ENCODE data around the gene PSENEN. TPM values are rescaled to one million over a fixed set of nuclear protein-coding genes. Genes with fewer than 3 reads are reported as not detected.
A peak's percentile ranks its signal among the peaks of the same experiment; 100 is the strongest.

The PSENEN gene, protein sequence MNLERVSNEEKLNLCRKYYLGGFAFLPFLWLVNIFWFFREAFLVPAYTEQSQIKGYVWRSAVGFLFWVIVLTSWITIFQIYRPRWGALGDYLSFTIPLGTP
- total RNA-seq, result 49.6 and 63.7 TPM in 2 replicates

DNA sequence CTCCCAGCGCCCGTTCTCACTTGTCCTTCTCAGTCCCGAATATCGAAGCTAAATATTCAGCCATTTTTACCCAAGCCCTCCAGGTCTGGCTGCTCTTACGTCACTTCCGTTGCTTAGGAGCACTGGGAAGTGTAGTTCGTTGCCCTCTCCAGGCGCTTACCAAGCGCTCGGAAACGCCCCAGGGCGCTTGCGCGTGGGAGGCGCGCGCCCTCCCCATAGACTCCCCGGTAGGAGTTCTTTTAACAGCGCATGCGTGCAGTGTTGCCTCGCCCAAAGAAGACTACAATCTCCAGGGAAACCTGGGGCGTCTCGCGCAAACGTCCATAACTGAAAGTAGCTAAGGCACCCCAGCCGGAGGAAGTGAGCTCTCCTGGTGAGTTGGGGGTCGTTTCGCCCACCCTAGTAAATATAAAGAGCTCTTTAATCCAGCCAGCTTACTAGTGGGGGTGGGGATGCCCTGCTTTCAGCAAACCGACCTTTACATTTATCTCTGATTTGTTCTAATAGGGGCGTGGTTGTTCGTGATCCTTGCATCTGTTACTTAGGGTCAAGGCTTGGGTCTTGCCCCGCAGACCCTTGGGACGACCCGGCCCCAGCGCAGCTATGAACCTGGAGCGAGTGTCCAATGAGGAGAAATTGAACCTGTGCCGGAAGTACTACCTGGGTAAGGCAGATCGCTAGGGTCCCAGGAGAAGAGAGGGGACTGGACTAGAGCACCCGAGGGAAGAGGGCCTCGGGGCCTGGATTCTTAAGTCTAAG is at the start of gene PSENEN, which contains the start of gene U2AF1L4:
Gene PSENEN, plus strand, starts transcription at position 324 of the 759 bp plus-strand sequence. Its CDS starts 280 bp downstream, at position 604.
Gene U2AF1L4, minus strand, starts transcription at position 91 of the 759 bp plus-strand sequence. Its CDS starts 27 bp downstream, at position 64.
- peak within 1 kb of the TSS; percentile 91 for H3K4me3 ChIP-seq (ENCODE audit: low read depth, low read length)
- TF ChIP-seq, protein P1, sequence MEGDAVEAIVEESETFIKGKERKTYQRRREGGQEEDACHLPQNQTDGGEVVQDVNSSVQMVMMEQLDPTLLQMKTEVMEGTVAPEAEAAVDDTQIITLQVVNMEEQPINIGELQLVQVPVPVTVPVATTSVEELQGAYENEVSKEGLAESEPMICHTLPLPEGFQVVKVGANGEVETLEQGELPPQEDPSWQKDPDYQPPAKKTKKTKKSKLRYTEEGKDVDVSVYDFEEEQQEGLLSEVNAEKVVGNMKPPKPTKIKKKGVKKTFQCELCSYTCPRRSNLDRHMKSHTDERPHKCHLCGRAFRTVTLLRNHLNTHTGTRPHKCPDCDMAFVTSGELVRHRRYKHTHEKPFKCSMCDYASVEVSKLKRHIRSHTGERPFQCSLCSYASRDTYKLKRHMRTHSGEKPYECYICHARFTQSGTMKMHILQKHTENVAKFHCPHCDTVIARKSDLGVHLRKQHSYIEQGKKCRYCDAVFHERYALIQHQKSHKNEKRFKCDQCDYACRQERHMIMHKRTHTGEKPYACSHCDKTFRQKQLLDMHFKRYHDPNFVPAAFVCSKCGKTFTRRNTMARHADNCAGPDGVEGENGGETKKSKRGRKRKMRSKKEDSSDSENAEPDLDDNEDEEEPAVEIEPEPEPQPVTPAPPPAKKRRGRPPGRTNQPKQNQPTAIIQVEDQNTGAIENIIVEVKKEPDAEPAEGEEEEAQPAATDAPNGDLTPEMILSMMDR (conservative IDR thresholded peaks at IDR 0.05; ENCODE audit: low read depth, low read length), result no peak
- DNase-seq (ENCODE audit: low read depth), result peak; percentile 92

DNA sequence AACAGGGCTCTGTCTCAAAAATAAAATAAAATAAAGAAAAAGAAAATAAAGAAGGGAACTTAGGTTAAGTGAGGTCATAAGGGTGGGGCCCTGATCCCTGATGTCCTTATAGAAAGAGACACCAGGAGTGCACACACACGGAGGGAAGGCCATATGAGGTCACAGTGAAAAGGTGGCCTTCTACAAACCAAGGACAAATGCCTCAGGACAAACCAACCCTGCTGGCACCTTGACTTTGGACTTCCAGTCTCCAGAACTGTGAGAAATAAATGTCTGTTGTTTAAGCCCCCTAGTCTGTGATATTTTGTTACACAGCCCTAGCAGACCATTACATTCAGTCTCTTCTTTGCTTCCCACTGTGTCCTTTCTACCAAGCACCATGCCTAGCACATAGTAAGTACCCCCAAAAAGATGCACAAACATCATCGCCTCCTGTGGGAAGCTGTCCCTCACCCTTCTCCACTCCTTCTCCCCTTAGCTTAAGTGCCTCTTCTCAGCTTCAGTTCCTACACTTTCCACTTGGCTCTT is 49.5 kb upstream of the PSENEN start:
- TF ChIP-seq, protein P1 (conservative IDR thresholded peaks at IDR 0.05; ENCODE audit: low read depth, low read length), result no peak
- H3K4me3 ChIP-seq (ENCODE audit: low read depth, low read length), result no peak overlapping the region
- DNase-seq (ENCODE audit: low read depth), result no peak

DNA sequence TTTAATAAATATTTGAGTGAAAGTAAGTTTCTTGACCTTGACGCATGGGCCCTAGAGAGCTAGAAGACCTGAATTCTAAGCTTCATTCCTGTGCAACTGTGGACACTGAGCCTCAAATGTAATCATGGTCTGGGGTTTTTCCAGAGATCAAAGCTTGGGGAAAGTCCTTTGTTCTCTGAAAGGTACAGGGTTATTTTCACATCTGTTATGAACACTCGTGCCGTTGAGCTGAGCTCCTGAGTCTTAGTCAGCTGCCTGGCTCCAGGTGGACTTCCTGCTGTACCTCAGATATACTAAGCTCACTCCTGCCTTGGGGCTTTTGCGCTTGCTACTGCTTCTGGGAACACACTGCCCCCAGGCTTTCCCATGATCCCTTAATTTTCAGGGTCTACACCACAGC is 48.6 kb upstream of the PSENEN start:
- DNase-seq (ENCODE audit: low read depth), result no peak
- H3K4me3 ChIP-seq (ENCODE audit: low read depth, low read length), result no peak overlapping the region
- TF ChIP-seq, protein P1 (conservative IDR thresholded peaks at IDR 0.05; ENCODE audit: low read depth, low read length), result no peak

DNA sequence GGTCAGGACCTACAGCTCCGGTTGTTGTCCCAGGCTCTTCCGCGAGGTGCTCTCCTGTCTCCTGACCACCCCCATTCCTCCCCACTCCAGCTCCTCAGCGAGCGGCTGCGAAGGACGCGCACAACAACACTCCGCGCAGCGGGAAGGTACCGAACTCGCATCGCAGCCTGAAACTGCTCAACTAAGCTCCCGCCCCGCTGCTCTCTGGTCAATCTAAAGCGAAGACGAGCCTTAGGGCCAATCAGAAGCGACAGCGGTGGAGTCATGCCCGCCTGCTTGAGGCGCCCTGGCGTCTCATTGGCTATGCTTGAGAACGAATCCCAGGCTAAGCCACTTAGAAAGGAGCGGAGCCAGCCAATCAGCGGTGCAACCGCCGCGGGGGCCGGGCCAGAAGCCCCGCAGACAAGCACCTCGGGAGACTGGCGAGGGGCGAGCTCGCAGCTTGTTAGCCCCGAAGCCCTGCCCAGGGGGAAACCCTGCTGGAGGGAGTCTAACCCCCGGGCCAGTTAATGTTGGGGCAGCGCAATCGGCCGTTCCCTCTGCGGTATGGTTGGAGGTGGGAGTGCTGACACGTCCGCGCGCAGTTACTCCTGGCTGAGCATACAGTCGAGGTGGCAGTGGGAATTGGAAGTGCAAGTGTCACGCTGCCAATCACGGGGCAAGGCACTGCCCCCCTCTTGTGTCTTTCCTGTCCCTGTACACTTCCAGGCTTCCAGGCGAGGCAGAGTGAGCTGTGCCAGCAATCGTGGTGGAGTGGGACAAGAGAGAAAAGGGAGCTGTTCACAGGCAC is 43.0 kb upstream of the PSENEN start:
- DNase-seq (ENCODE audit: low read depth), result peak; percentile 82
- peak overlapping the region; percentile 71 for H3K4me3 ChIP-seq (ENCODE audit: low read depth, low read length)
- TF ChIP-seq, protein P1 (conservative IDR thresholded peaks at IDR 0.05; ENCODE audit: low read depth, low read length), result no peak

DNA sequence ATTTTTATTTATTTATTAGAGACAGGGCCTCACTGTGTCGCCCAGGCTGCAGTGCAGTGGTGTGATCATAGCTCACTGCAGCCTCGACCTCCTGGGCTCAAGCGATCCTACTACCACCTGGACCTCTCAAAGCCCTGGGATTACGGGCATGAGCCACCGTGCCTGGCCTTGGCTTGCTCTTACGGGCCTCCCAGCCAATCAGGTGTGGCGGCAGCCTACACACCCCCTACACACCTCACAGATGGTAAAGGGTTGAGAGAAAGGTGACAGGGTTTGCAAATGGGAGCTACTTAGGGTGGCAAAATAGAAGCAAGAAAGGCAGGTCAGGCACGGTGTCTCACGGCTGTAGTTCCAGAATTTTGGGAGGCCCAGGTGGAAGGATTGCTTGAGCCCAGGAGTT is 42.1 kb upstream of the PSENEN start:
- no peak overlapping the region for H3K4me3 ChIP-seq (ENCODE audit: low read depth, low read length)
- no peak for DNase-seq (ENCODE audit: low read depth)
- TF ChIP-seq, protein P1 (conservative IDR thresholded peaks at IDR 0.05; ENCODE audit: low read depth, low read length), result no peak

DNA sequence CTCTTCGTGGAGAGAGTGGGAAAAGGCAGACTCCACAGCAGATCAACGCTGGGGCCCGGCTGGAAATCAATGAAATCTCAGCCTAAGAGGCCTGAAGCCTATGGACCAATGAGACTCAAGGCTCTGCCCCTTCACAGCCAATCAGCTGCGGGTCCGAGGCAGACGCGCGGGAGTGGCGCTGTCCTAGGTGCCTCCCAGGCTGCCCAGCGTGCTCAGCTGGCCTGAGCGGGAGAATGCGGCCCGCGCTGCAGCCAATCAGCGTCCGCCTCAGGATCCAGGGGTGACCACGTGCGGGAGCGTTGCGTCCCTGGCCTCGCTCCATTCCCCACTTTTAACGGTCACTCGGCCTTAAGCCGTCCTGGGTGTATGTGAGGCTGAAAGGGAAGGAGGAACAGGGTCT is 41.2 kb upstream of the PSENEN start, which contains the start of gene ZBTB32:
Gene ZBTB32, plus strand, starts transcription at position 341 of the 400 bp plus-strand sequence. CDS start 10,069 bp downstream, outside the sequence.
- TF ChIP-seq, protein P1 (conservative IDR thresholded peaks at IDR 0.05; ENCODE audit: low read depth, low read length), result no peak
- H3K4me3 ChIP-seq (ENCODE audit: low read depth, low read length), result no peak within 1 kb of the TSS
- no peak for DNase-seq (ENCODE audit: low read depth)

Measured in epithelial cell of proximal tubule (primary cell).